SK-N-SH (cell line): ENCODE data around the gene PAPOLG.

Experiments
- CHD2 ChIP-seq: fragments of 150-350 bp; IDR thresholded peaks from 2 replicates; pipeline ENCODE4 v1.6.1; 2018; ENCODE audit warnings: low read length; ENCODE audit not compliant: partially characterized antibody
- CTCF ChIP-seq: fragments of 200-600 bp; sonication (generic); IDR thresholded peaks from 2 replicates; pipeline ENCODE4 v1.6.1; 2017; ENCODE audit warnings: antibody characterized with exemption, mild to moderate bottlenecking, moderate library complexity
- EP300 ChIP-seq, 2 experiments: IDR thresholded peaks; 2 replicates each; pipeline versions ENCODE4 v1.4.0 to v1.6.1; 2012; ENCODE audit warnings: borderline replicate concordance in 1 of 2, low read depth in 1 of 2, low read length in 1 of 2
- JUND ChIP-seq: IDR thresholded peaks from 2 replicates; pipeline ENCODE4 v1.4.0; 2012
- NFIC ChIP-seq: IDR thresholded peaks from 2 replicates; pipeline ENCODE4 v1.4.0; 2012; ENCODE audit warnings: borderline replicate concordance
- POLR2AphosphoS5 ChIP-seq: IDR thresholded peaks from 2 replicates; pipeline ENCODE4 v1.6.1; 2012; ENCODE audit warnings: low read depth, low read length
- RAD21 ChIP-seq: IDR thresholded peaks from 2 replicates; pipeline ENCODE4 v1.6.1; 2012; ENCODE audit warnings: mild to moderate bottlenecking, low read length
- RCOR1 ChIP-seq: fragments of 150-350 bp; IDR thresholded peaks from 2 replicates; pipeline ENCODE4 v1.6.1; 2017; ENCODE audit warnings: antibody characterized with exemption, low read length
- SIN3A ChIP-seq: IDR thresholded peaks from 2 replicates; pipeline ENCODE4 v1.6.1; 2012; ENCODE audit warnings: low read depth, mild to moderate bottlenecking, low read length, moderate library complexity, borderline replicate concordance
- TAF1 ChIP-seq: IDR thresholded peaks from 2 replicates; pipeline ENCODE4 v1.6.1; 2012; ENCODE audit warnings: low read depth, mild to moderate bottlenecking, low read length, moderate library complexity, borderline replicate concordance
- TF ChIP-seq, protein P1 (sequence below): fragments of 150-350 bp; IDR thresholded peaks from 2 replicates; pipeline ENCODE4 v1.6.1; 2017; ENCODE audit warnings: antibody characterized with exemption, low read length, low read depth, borderline replicate concordance
- TF ChIP-seq, protein P2 (sequence below): IDR thresholded peaks from 2 replicates; pipeline ENCODE4 v1.6.1; 2012; ENCODE audit warnings: mild to moderate bottlenecking, low read depth, low read length, moderate library complexity

DNA sequence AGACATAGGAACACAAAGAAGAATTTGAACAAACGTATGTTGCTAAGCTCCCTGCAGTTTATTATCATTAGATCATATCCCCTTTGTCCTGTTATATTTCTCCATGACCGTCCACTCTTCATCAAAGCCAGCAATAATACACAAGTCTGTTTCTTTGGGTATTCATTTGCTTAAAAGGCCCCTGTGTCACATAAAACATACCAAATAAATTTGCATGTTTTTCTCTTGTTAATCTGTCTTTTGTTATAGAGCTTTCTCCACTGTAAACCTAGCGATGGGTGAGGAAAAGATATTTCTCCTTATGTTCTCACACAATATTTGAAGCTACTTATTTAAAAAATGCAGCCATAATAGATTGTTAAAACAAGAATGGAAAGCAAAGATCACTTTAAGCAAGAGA, 82.4 kb downstream of the PAPOLG start:
- TF ChIP-seq JUND: no peak
- TF ChIP-seq RCOR1: no peak
- no peak for TF ChIP-seq CTCF
- TF ChIP-seq RAD21: no peak
- TF ChIP-seq CHD2: no peak
- TF ChIP-seq EP300 (IDR thresholded peaks at IDR 0.05; ENCODE audit: borderline replicate concordance in 1 of 2, low read depth in 1 of 2, low read length in 1 of 2): no peak
- TF ChIP-seq NFIC: no peak
- no peak for TF ChIP-seq POLR2AphosphoS5
- TF ChIP-seq, protein P1, sequence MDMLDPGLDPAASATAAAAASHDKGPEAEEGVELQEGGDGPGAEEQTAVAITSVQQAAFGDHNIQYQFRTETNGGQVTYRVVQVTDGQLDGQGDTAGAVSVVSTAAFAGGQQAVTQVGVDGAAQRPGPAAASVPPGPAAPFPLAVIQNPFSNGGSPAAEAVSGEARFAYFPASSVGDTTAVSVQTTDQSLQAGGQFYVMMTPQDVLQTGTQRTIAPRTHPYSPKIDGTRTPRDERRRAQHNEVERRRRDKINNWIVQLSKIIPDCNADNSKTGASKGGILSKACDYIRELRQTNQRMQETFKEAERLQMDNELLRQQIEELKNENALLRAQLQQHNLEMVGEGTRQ: no peak
- TF ChIP-seq, protein P2, sequence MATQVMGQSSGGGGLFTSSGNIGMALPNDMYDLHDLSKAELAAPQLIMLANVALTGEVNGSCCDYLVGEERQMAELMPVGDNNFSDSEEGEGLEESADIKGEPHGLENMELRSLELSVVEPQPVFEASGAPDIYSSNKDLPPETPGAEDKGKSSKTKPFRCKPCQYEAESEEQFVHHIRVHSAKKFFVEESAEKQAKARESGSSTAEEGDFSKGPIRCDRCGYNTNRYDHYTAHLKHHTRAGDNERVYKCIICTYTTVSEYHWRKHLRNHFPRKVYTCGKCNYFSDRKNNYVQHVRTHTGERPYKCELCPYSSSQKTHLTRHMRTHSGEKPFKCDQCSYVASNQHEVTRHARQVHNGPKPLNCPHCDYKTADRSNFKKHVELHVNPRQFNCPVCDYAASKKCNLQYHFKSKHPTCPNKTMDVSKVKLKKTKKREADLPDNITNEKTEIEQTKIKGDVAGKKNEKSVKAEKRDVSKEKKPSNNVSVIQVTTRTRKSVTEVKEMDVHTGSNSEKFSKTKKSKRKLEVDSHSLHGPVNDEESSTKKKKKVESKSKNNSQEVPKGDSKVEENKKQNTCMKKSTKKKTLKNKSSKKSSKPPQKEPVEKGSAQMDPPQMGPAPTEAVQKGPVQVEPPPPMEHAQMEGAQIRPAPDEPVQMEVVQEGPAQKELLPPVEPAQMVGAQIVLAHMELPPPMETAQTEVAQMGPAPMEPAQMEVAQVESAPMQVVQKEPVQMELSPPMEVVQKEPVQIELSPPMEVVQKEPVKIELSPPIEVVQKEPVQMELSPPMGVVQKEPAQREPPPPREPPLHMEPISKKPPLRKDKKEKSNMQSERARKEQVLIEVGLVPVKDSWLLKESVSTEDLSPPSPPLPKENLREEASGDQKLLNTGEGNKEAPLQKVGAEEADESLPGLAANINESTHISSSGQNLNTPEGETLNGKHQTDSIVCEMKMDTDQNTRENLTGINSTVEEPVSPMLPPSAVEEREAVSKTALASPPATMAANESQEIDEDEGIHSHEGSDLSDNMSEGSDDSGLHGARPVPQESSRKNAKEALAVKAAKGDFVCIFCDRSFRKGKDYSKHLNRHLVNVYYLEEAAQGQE: no peak
- no peak for TF ChIP-seq TAF1
- no peak for TF ChIP-seq SIN3A
